ENCODE measurements around the gene CCDC190. TPM values are rescaled to one million over a fixed set of nuclear protein-coding genes. Genes with fewer than 3 reads are reported as not detected.
A peak's percentile ranks its signal among the peaks of the same experiment; 100 is the strongest.

Gene CCDC190
- total and polyA plus RNA-seq, 2 of the 13 experiments (the other 11 are each of a cell fraction or from before 2014, with no cell fraction given), result not detected

DNA sequence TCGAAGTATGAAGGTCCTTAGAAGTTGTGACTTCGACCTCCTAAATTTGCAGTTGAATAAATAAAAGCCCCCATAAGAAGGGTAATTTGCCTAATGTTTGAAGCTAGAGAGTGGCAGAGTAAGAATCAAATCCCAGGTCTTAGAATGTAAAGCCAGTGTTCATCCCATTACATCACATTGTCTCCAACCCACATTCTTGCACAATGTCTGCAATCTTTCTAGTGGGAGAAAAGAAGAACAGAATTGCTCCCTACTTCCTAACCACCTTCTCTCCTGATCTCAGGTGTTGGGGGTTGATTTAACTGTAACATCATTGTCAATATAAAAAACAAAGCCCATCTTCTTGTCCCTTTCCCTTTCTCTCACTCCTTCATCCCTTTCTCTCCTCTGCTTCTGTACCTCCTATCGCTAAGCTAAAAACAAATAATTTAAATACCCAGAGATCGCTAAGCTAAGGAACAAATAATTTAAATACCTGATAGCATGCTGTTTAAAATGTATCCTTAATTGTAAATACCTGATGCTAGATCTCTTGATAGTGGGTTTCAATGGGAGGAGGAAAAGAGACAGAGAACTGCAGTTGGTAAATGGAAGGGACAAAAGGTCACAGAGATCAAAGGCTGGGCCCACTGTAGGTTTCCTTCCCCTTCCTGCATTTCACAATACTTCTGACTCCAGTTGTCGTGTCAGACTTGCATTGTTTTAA is 32.1 kb upstream of the CCDC190 start (continued):
- TF ChIP-seq, protein P1, sequence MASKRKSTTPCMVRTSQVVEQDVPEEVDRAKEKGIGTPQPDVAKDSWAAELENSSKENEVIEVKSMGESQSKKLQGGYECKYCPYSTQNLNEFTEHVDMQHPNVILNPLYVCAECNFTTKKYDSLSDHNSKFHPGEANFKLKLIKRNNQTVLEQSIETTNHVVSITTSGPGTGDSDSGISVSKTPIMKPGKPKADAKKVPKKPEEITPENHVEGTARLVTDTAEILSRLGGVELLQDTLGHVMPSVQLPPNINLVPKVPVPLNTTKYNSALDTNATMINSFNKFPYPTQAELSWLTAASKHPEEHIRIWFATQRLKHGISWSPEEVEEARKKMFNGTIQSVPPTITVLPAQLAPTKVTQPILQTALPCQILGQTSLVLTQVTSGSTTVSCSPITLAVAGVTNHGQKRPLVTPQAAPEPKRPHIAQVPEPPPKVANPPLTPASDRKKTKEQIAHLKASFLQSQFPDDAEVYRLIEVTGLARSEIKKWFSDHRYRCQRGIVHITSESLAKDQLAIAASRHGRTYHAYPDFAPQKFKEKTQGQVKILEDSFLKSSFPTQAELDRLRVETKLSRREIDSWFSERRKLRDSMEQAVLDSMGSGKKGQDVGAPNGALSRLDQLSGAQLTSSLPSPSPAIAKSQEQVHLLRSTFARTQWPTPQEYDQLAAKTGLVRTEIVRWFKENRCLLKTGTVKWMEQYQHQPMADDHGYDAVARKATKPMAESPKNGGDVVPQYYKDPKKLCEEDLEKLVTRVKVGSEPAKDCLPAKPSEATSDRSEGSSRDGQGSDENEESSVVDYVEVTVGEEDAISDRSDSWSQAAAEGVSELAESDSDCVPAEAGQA (IDR thresholded peaks at IDR 0.05; ENCODE audit: low read depth), result no peak
- TF ChIP-seq, protein P1 (CRISPR knock-in tag; IDR thresholded peaks at IDR 0.05; ENCODE audit: borderline replicate concordance), result no peak
- TF ChIP-seq KMT2A (CRISPR knock-in tag; IDR thresholded peaks at IDR 0.05), result no peak
- TF ChIP-seq, protein P2, sequence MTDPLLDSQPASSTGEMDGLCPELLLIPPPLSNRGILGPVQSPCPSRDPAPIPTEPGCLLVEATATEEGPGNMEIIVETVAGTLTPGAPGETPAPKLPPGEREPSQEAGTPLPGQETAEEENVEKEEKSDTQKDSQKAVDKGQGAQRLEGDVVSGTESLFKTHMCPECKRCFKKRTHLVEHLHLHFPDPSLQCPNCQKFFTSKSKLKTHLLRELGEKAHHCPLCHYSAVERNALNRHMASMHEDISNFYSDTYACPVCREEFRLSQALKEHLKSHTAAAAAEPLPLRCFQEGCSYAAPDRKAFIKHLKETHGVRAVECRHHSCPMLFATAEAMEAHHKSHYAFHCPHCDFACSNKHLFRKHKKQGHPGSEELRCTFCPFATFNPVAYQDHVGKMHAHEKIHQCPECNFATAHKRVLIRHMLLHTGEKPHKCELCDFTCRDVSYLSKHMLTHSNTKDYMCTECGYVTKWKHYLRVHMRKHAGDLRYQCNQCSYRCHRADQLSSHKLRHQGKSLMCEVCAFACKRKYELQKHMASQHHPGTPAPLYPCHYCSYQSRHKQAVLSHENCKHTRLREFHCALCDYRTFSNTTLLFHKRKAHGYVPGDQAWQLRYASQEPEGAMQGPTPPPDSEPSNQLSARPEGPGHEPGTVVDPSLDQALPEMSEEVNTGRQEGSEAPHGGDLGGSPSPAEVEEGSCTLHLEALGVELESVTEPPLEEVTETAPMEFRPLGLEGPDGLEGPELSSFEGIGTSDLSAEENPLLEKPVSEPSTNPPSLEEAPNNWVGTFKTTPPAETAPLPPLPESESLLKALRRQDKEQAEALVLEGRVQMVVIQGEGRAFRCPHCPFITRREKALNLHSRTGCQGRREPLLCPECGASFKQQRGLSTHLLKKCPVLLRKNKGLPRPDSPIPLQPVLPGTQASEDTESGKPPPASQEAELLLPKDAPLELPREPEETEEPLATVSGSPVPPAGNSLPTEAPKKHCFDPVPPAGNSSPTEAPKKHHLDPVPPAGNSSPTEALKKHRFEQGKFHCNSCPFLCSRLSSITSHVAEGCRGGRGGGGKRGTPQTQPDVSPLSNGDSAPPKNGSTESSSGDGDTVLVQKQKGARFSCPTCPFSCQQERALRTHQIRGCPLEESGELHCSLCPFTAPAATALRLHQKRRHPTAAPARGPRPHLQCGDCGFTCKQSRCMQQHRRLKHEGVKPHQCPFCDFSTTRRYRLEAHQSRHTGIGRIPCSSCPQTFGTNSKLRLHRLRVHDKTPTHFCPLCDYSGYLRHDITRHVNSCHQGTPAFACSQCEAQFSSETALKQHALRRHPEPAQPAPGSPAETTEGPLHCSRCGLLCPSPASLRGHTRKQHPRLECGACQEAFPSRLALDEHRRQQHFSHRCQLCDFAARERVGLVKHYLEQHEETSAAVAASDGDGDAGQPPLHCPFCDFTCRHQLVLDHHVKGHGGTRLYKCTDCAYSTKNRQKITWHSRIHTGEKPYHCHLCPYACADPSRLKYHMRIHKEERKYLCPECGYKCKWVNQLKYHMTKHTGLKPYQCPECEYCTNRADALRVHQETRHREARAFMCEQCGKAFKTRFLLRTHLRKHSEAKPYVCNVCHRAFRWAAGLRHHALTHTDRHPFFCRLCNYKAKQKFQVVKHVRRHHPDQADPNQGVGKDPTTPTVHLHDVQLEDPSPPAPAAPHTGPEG (CRISPR knock-in tag; IDR thresholded peaks at IDR 0.05), result no peak
- TF ChIP-seq ZNF101 (CRISPR knock-in tag; IDR thresholded peaks at IDR 0.05; ENCODE audit: borderline replicate concordance, low read depth), result no peak
- TF ChIP-seq STAT5B (CRISPR knock-in tag; IDR thresholded peaks at IDR 0.05), result no peak
- 0 out of 2 replicates have a peak, but pooled peaks have one; percentile 48 for TF ChIP-seq KDM6A (CRISPR knock-in tag; IDR thresholded peaks at IDR 0.05; ENCODE audit: low read depth)
- no peak for TF ChIP-seq ZNF558 (CRISPR knock-in tag; IDR thresholded peaks at IDR 0.05; ENCODE audit: borderline replicate concordance)
- TF ChIP-seq MTF2 (CRISPR knock-in tag; IDR thresholded peaks at IDR 0.05; ENCODE audit: borderline replicate concordance), result no peak
- no peak for TF ChIP-seq SRSF4 (IDR thresholded peaks at IDR 0.05; ENCODE audit: low read depth, low read length, poor library complexity, severe bottlenecking)
- TF ChIP-seq CHD4 (IDR thresholded peaks at IDR 0.05; ENCODE audit: borderline replicate concordance, low read length), result 0 out of 2 replicates have a peak, but pooled peaks have one; percentile 53
- no peak for TF ChIP-seq SMC3 (IDR thresholded peaks at IDR 0.05; ENCODE audit: low read length)
- TF ChIP-seq ZBTB7B (CRISPR knock-in tag; IDR thresholded peaks at IDR 0.05), result peak; percentile 69; the same call in 1 of the 2 replicates
- TF ChIP-seq, protein P3, sequence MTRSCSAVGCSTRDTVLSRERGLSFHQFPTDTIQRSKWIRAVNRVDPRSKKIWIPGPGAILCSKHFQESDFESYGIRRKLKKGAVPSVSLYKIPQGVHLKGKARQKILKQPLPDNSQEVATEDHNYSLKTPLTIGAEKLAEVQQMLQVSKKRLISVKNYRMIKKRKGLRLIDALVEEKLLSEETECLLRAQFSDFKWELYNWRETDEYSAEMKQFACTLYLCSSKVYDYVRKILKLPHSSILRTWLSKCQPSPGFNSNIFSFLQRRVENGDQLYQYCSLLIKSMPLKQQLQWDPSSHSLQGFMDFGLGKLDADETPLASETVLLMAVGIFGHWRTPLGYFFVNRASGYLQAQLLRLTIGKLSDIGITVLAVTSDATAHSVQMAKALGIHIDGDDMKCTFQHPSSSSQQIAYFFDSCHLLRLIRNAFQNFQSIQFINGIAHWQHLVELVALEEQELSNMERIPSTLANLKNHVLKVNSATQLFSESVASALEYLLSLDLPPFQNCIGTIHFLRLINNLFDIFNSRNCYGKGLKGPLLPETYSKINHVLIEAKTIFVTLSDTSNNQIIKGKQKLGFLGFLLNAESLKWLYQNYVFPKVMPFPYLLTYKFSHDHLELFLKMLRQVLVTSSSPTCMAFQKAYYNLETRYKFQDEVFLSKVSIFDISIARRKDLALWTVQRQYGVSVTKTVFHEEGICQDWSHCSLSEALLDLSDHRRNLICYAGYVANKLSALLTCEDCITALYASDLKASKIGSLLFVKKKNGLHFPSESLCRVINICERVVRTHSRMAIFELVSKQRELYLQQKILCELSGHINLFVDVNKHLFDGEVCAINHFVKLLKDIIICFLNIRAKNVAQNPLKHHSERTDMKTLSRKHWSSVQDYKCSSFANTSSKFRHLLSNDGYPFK (CRISPR knock-in tag; IDR thresholded peaks at IDR 0.05; ENCODE audit: borderline replicate concordance), result no peak
